Osteocyte (in vitro differentiated cells): Measurements from ENCODE around the gene DACH1. TPM values are rescaled to one million over a fixed set of nuclear protein-coding genes. Genes with fewer than 3 reads are reported as not detected.

Experiments used
- DNase-seq: peaks from one replicate; pipeline ENCODE4 v3.0.0; 2021; ENCODE audit warnings: mixed read lengths; ENCODE audit not compliant: unreplicated experiment; ENCODE audit errors: extremely low spot score
- H3K27ac Mint-ChIP-seq: one replicate; pipeline ENCODE4 v1.8.0; 2021; ENCODE audit warnings: mild to moderate bottlenecking, mixed read lengths; ENCODE audit not compliant: unreplicated experiment
- H3K27me3 Mint-ChIP-seq: one replicate; pipeline ENCODE4 v1.8.0; 2021; ENCODE audit warnings: mixed read lengths; ENCODE audit not compliant: unreplicated experiment
- H3K36me3 Mint-ChIP-seq: one replicate; pipeline ENCODE4 v1.8.0; 2021; ENCODE audit warnings: mixed read lengths; ENCODE audit not compliant: unreplicated experiment
- H3K4me1 Mint-ChIP-seq: one replicate; pipeline ENCODE4 v1.8.0; 2021; ENCODE audit warnings: mixed read lengths; ENCODE audit not compliant: unreplicated experiment
- H3K4me3 Mint-ChIP-seq: one replicate; pipeline ENCODE4 v1.8.0; 2021; ENCODE audit warnings: mild to moderate bottlenecking, moderate library complexity, mixed read lengths; ENCODE audit not compliant: unreplicated experiment
- H3K9me3 Mint-ChIP-seq: one replicate; pipeline ENCODE4 v1.8.0; 2021; ENCODE audit warnings: mixed read lengths; ENCODE audit not compliant: unreplicated experiment
- CTCF ChIP-seq: fragments of 200-600 bp; sonication (generic); IDR thresholded peaks from 2 replicates; pipeline ENCODE4 v1.5.0; 2021; ENCODE audit warnings: antibody characterized with exemption, mild to moderate bottlenecking, moderate library complexity
- total RNA-seq: library from RNA; stranded (reverse); gene quantifications from 2 replicates; pipeline ENCODE4 v1.2.1, GENCODE V29; 2021

DACH1 gene
- total RNA-seq, 1 donor from 2014 or later = 0.54 TPM

- no peak for DNase-seq
- H3K4me1 Mint-ChIP-seq = no peaks in the 10 kb centered on the region
Measured at GRCh38 chr13:71634602-71635443, 232.2 kb downstream of the DACH1 start.

DNA sequence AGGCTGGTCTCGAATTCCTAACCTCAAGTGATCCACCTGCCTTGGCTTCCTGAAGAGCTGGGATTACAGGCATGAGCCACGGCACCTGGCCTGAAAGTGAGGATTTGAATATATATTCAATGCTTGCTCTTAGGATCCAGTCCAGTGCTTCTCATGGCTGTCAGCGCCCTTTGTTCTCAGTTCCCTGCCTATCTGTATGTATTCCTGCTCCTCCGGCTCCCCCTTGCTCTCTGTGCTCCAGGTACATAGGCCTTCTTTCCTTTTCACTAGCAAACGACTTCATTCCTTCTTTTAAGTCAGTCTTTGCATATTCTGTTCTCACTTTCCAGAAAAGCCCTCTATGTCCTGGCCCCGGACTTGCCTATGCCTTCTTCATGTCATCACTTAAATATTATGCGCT lies 232.8 kb downstream of the DACH1 start:
- DNase-seq = no peak
- no peak overlapping the region for H3K4me3 Mint-ChIP-seq
- no peak for TF ChIP-seq CTCF
- no peak overlapping the region for H3K27ac Mint-ChIP-seq
- no peaks in the 10 kb centered on the region for H3K4me1 Mint-ChIP-seq
- peaks cover 2% of the 10 kb centered on the region for H3K27me3 Mint-ChIP-seq
- no peaks in the 10 kb centered on the region for H3K9me3 Mint-ChIP-seq
- H3K36me3 Mint-ChIP-seq = no peaks in the 10 kb centered on the region

More at GRCh38 chr13:71634602-71635443, 232.2 kb downstream of the DACH1 start:
- TF ChIP-seq CTCF = no peak
- no peak overlapping the region for H3K27ac Mint-ChIP-seq
- H3K9me3 Mint-ChIP-seq = no peaks in the 10 kb centered on the region
- no peaks in the 10 kb centered on the region for H3K36me3 Mint-ChIP-seq
- peaks cover 2% of the 10 kb centered on the region for H3K27me3 Mint-ChIP-seq
- H3K4me3 Mint-ChIP-seq = no peak overlapping the region

DNA sequence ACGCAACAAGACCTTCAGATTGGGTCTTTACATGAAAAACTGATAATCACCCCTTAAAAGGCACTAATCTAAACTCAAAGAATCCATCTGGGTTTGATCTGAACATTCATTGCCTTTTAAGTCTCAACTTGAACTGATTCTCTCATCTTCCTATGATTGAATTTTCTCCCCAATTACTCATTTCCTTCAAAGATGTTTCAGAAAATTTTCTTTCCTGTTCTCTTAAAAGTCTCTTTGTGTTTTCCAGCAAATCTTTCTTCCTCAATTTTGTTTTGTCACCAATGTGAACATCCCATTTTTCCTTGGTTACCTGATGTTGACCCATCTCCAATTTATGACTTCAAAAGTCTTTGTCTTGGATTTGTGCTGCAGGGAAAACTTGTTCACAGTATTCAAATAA lies 234.3 kb downstream of the DACH1 start:
- H3K27ac Mint-ChIP-seq = no peak overlapping the region

DNA sequence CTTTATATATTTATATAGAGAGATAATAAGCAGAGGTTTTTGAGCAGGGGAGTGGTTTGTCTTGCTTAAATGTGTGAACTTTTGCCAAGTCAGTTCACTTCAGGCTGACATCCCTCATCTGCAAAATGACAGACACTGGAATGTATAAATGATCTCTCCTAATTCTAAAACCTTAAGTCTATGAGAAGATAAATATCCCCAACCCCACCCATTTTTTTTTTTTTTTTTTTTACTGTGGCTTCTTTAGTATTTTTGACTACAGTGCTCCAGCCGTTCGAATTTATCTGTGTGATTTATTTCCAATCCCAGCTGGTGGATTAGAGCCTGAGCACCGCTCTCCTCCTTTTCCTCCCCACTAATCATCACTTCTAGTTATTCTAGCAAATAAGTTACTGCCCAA lies 234.8 kb downstream of the DACH1 start:
- no peak overlapping the region for H3K4me3 Mint-ChIP-seq
- H3K36me3 Mint-ChIP-seq = no peaks in the 10 kb centered on the region
- H3K9me3 Mint-ChIP-seq = no peaks in the 10 kb centered on the region
- H3K4me1 Mint-ChIP-seq = no peaks in the 10 kb centered on the region
- no peak for TF ChIP-seq CTCF
- H3K27ac Mint-ChIP-seq = no peak overlapping the region
- no peak for DNase-seq
- peaks cover 2% of the 10 kb centered on the region for H3K27me3 Mint-ChIP-seq

More for the DNA sequence above, 234.3 kb downstream of the DACH1 start:
- no peaks in the 10 kb centered on the region for H3K4me1 Mint-ChIP-seq
- peaks cover 2% of the 10 kb centered on the region for H3K27me3 Mint-ChIP-seq
- H3K36me3 Mint-ChIP-seq = no peaks in the 10 kb centered on the region
- H3K9me3 Mint-ChIP-seq = no peaks in the 10 kb centered on the region
- DNase-seq = no peak
- TF ChIP-seq CTCF = no peak
- no peak overlapping the region for H3K4me3 Mint-ChIP-seq

- H3K4me1 Mint-ChIP-seq = no peaks in the 10 kb centered on the region
- H3K4me3 Mint-ChIP-seq = no peak overlapping the region
- no peaks in the 10 kb centered on the region for H3K9me3 Mint-ChIP-seq
- TF ChIP-seq CTCF = no peak
- H3K27ac Mint-ChIP-seq = no peak overlapping the region
- DNase-seq = no peak
- no peaks in the 10 kb centered on the region for H3K36me3 Mint-ChIP-seq
- H3K27me3 Mint-ChIP-seq = peaks cover 2% of the 10 kb centered on the region
Measured at GRCh38 chr13:71629167-71629566, 237.8 kb downstream of the DACH1 start.
